MM.1S (cell line): Measurements from ENCODE around the gene LACTB.

Experiments
- EZH2 ChIP-seq: fragments of 300-600 bp; sonication (generic); optimal IDR thresholded peaks from 2 replicates; pipeline ENCODE3; 2017; ENCODE audit warnings: low read depth, mild to moderate bottlenecking, antibody characterized with exemption, low read length, mixed read lengths
- EZH2phosphoT487 ChIP-seq: fragments of 300-600 bp; sonication (generic); IDR thresholded peaks from 2 replicates; pipeline ENCODE4 v1.6.1; 2018; ENCODE audit warnings: antibody characterized with exemption, low read length
- TF ChIP-seq, protein P1 (sequence below): fragments of 300-600 bp; sonication (generic); IDR thresholded peaks from 2 replicates; pipeline ENCODE4 v1.5.1; 2016; ENCODE audit warnings: antibody characterized with exemption, low read length, mixed read lengths

DNA sequence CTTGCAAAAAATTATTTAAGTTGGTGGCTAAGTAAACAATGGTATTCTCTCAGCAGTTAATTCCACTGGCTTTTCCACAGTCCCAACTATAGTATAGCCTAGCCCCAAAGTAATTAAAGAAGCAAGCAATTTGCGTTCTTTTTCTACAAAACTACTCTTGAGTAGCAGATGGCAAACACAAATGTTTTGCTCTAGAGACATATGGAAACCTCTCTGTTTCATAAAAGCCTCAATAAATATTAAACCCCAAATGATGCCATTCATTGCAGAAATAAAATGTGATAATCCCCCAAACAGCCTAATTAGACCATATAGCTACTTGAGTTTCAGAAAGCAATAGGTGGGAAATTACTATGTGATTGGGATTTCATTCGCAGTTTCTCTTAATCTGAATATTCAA is 59.1 kb downstream of the LACTB start:
- TF ChIP-seq EZH2: no peak
- TF ChIP-seq, protein P1, sequence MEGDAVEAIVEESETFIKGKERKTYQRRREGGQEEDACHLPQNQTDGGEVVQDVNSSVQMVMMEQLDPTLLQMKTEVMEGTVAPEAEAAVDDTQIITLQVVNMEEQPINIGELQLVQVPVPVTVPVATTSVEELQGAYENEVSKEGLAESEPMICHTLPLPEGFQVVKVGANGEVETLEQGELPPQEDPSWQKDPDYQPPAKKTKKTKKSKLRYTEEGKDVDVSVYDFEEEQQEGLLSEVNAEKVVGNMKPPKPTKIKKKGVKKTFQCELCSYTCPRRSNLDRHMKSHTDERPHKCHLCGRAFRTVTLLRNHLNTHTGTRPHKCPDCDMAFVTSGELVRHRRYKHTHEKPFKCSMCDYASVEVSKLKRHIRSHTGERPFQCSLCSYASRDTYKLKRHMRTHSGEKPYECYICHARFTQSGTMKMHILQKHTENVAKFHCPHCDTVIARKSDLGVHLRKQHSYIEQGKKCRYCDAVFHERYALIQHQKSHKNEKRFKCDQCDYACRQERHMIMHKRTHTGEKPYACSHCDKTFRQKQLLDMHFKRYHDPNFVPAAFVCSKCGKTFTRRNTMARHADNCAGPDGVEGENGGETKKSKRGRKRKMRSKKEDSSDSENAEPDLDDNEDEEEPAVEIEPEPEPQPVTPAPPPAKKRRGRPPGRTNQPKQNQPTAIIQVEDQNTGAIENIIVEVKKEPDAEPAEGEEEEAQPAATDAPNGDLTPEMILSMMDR: no peak
- TF ChIP-seq EZH2phosphoT487: no peak
